Stimulated activated CD4-positive, alpha-beta T cell treated with anti-CD3 and anti-CD28 coated beads, Interleukin-1b, Interleukin-23, amount 100 ng/mL, for 1 hour (primary cell): ENCODE results near the gene SEMA4F.

Experiments used
- DNase-seq, 2 donors: peaks; one replicate each; pipeline ENCODE4 v3.0.0-alpha.2; 2020; ENCODE audit warnings: low read depth in 2 of 2

Gene SEMA4F

DNA sequence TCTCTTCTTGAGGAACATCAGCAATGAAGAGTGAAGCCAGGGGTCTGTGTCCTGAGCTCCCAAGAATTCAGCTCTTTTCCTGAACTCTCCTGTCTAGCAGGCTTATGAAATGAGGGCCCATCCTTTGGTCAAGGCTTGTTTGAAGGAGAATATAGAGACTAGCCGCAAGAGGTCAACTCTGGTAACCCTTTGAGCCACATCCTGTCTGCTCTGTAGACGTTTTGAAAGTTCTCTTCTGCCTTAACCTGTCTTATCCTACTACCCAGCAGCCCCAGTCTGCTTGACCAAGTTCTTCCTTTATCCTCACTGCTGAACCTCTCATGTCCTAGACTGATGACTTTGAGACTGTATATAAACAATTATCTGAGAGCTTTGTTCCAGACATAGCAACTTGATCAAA is 5.4 kb downstream of the SEMA4F start:
- DNase-seq: no peak

- no peak for DNase-seq
Observed at GRCh38 chr2:74668087-74668486, 14.0 kb downstream of the SEMA4F start.

- no peak for DNase-seq
Observed at GRCh38 chr2:74670263-74670662, 16.2 kb downstream of the SEMA4F start.

DNA sequence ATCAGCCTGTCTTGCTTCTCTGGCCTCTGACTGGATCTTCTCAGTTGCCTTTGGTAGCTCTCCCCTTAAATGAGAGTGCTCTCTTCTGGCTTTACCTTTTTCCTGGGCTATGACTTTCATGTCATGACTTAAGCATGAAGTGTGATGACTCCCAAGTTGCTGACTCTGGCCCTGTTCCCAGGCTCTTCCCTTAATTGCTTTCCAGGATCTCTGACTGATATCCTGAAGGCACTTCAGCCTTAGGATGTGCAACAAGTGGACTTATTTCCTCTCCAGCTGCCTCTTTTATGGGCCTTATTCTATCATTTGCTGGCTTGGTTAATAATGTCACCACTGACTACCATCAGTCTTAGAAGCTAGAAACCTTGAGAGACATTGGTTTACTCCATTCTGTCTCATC is 17.4 kb downstream of the SEMA4F start:
- DNase-seq: no peak

GRCh38 chr2:74673826-74674528 is 19.9 kb downstream of the SEMA4F start:
- DNase-seq: no peak

DNA sequence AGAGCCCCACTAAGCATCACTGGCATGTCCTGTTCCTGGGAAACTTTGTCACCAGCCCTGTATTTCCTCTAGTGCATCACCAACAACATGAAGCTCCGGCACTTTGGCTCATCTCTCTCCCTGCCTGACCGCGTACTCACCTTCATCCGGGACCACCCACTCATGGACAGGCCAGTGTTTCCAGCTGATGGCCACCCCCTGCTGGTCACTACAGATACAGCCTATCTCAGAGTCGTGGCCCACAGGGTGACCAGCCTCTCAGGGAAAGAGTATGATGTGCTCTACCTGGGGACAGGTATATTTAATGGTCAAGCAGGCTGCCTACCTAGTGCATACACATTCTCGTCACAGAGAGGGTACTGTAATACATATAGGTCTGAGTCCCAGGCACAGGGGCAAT is 21.0 kb downstream of the SEMA4F start:
- no peak for DNase-seq

- no peak for DNase-seq
Observed at GRCh38 chr2:74676331-74676730, 22.3 kb downstream of the SEMA4F start.

GRCh38 chr2:74679615-74680014 is 25.6 kb downstream of the SEMA4F start:
- DNase-seq: no peak

DNA sequence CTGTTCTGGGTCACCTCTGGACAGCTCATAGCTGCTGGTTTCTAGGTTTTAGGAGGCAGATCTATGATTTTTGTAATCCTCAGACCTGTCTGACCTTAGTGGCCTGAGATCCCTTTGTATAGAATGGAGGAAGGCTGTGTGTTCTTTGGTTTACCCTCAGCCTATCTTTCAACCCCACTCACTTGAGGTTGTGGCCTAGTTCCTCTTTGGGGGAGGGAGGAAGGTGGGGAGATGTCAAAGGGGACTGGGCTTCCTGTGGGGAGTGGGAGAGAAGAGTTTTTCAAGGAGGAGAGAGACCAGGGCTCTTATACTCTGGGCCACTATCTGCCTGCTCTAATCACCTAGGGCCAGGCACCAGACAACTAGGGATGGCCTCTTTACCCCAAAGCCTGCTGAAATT is 28.5 kb downstream of the SEMA4F start:
- DNase-seq: no peak

DNA sequence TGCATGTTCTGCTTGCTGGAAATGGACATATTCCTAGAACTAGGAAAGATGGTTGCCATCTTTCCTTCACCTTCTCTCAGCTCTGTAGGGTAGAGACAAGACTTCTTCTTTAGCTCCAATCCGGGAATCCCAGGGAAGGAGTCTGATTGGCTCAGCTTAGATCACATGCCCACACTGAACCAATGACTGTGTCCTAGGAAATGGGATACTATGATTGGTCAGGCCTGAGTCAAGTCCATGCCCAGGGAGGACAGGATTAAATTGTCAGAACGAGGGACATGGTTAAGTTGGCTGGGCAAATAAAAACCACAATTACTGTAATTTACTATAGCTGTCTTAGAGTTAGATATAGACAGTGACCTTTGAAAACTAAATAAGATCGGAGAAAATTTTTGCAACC is 31.4 kb downstream of the SEMA4F start:
- no peak for DNase-seq

DNA sequence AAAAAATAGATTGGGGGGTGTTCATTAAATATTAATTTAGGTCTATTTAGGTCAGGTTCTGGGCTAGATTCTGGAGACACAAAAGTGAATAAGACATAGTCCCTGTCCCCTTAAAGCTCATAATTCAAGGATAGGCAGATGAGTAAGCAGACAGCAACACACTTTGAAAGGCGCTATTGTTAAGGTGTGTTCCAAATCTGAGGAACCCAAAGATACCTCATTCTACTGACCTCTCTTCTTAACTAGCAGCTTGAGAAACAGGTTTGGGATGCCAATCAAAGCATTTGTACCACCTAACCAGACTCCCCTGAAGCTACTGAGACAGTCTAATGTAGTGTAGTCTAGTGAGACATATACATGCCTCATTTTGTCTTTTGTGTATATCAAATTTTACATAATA is 34.8 kb downstream of the SEMA4F start:
- no peak for DNase-seq

DNA sequence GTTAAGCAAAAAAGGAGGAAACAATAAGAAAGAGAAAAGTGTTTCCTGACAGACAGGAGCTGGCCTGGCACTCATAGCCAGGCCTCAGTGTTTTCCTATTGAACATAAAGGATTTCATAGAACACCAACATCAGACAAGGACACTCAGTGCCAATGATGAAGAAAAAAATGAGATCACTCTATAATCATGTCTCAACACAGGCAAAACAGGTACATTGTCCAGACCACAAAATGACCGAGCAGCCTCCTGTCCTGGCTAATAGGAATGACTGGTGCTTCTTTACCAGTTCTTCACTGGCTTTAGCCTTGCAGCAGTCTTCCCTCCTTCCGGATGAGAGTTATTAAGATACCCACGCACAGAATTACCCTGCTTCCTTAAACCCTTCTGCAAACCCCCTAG is 35.6 kb downstream of the SEMA4F start:
- no peak for DNase-seq

DNA sequence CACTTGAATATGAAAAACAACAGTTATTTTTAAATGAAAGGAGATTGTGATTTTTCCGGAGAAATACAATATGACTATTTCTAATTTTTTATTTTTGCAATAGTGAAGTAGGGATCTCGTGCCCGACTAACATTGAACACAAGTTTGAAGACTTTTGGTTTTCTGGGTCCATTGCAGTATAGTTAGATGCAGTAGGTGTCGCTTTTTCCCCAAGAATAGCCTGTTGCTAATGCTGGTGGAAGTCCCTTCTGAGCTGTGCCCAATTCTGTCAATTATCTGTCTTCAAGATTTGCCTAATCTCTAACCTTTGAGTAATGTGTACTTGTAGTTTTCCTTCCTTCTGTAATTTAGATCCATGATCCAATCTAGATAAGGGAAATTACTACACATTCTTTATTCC is 36.5 kb downstream of the SEMA4F start:
- DNase-seq: no peak

DNA sequence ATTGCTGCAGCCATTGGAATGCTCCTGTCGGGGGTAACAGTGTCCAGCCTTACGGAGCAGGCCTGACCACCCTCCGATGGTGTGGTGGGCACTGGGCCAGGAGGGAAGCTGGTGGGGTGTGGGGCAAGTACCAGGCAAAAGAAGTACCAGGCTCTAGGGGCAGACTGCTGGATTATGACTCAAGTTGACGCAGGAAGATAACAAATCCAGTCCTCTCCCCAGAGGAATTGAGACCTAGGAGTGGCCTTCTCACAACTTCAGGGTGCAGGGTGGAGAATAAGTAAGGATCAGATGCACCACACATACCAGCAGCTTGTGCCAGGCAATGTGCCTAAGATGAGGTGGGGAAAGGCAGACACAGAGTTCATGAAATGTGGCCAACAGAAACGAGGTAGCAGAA is 37.9 kb downstream of the SEMA4F start:
- DNase-seq: no peak

- DNase-seq: no peak
Observed at GRCh38 chr2:74693213-74693612, 39.2 kb downstream of the SEMA4F start.

DNA sequence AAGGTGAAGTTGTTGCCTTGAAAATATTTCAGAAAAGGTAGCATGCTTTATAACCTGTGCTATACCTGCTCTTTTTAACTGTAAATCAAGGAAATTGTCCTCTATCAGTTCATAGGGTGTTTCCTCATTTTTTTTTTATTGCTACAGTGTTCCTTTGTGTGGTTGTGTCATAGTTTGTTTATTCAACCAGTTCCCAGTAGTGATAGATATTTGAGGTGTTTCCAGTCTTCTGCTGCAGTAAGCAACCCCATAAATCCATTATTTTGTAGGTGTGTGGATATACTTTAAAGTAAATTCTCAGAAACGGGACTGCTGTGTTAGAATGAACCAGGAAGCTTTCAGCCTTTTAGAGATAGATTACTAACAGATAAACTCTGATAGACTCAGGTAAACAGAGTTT is 39.6 kb downstream of the SEMA4F start:
- DNase-seq: no peak

DNA sequence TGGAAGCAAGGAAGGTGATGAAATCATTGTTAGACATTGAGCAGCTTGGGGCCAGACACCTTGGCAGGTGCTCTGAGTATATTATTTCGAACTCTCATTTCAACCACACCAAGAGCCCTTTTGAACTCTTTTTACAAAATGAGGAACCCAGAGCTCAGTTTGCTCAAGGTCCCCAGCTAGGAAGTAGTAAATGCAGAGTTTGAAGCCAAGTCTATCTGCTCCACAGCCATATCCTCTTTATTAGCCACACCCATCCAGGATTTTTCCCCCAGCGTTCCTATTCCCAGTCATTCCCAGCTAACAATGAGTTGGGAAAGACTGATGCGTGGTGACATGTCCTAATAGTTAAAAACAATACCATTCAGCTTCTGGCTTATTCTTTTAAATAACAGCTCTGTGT is 40.2 kb downstream of the SEMA4F start:
- no peak for DNase-seq

GRCh38 chr2:74695663-74696062 is 41.6 kb downstream of the SEMA4F start:
- DNase-seq: no peak

DNA sequence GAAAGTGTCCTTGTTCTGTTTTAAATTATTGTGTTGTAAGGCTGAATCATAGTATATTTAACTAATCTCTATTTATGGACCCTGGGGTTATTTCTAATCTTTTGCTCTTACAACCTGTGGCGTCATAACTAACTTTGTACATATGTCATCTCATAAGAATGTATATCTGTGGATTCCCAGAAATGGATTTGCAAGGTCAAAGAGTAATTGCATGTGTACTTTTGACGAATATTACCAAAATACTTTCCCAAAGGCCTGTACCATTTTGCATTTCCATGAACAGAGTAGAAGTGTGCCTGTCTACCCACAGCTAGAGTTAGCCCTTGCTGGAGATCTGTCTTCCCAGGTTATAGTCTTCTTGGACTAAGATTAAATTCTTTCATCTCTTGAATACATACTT is 42.8 kb downstream of the SEMA4F start:
- DNase-seq: no peak

GRCh38 chr2:74700643-74701372 is 46.8 kb downstream of the SEMA4F start:
- no peak for DNase-seq

DNA sequence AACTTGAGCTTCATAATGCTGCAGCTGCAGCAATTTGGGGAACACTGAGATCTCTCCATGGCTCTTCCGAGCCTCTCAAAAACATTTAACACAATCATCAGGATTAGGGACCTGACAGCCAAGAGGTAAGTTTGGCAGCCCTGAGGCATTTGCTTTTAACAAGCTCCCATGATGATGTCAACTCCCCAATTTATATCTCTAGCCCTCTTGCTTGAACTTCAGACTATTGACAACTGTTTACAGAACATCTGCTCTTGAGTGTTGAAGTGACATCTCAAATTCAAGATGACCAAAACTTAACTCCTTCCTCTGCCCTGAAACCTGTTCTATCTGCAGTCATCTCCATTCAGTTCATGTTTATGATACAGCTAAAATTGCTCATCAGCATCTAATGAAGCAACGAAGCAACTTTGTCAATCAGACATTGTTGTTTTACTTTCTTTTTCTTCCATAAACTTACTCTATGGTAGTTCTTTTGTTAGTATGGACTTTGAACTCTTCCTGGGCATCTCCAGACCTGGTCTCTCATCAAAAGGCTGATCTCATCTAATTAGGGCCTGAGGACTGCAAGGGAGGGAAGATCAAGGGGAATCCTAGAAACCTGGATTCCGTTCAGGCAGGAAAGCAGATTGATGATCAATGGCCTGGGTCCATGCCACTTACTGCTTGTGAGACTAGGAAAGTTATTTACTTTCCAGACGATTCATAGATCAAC is 48.1 kb downstream of the SEMA4F start:
- no peak for DNase-seq

- DNase-seq: no peak
Observed at GRCh38 chr2:74703373-74703772, 49.3 kb downstream of the SEMA4F start.

DNA sequence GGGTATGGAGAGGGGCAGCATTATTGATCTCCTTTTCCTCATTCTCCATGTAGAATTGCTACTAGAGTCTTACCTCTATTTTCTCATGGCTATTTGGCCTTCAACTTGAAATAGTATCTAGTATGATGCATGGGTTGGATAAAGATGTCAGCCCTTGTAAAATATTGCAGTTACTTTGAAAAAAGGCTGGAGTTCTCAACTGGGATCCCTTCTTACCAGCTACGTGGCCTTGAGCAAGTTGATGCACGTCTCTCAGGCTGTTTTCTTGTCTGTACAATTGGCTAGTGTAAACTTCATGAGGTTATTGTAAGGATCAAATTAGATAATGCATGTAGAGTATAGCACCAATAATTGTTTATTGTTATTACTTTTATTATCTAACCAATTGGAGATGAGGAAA is 50.2 kb downstream of the SEMA4F start:
- DNase-seq: no peak
